HEK293 (cell line): ENCODE data around the gene OBSCN.

Source experiments
- CTCF ChIA-PET: fragments of 350-600 bp; formaldehyde crosslinking; extraction: SDS; loops from one replicate; lab custom pipeline; 2021; ENCODE audit warnings: antibody characterized with exemption; lab: Yijun Ruan, JAX
- POLR2A ChIA-PET: fragments of 300-600 bp; formaldehyde crosslinking; extraction: SDS; loops from one replicate; lab custom pipeline; 2020; ENCODE audit warnings: antibody characterized with exemption, inconsistent platforms; lab: Yijun Ruan, JAX
- H3K27ac ChIP-seq: fragments of 200-500 bp; sonication (Bioruptor generic); 2 replicates; pipeline ENCODE4 v1.5.1; 2014; ENCODE audit warnings: low read depth, low read length, control low read depth, inconsistent platforms; ENCODE audit errors: extremely low read depth
- H3K36me3 ChIP-seq, 2 experiments: fragments of 200-500 bp in 1 of 2; sonication (Bioruptor generic) in 1 of 2; 1 replicate in 1 of 2; 2 replicates in 1 of 2; pipeline ENCODE4 v1.5.1; 2014 to 2017; ENCODE audit warnings: inconsistent platforms in 2 of 2, low read length in 2 of 2; ENCODE audit not compliant: control insufficient read depth in 2 of 2, insufficient read depth in 1 of 2
- H3K4me1 ChIP-seq: fragments of 200-500 bp; sonication (Bioruptor generic); 2 replicates; pipeline ENCODE4 v1.5.1; 2014; ENCODE audit warnings: mild to moderate bottlenecking, low read length, inconsistent platforms; ENCODE audit not compliant: control insufficient read depth, insufficient read depth
- H3K4me3 ChIP-seq: 2 replicates; pipeline ENCODE4 v1.5.1; 2011; ENCODE audit warnings: low read depth, mild to moderate bottlenecking, control low read depth, low read length, moderate library complexity
- H3K9me3 ChIP-seq: fragments of 200-500 bp; sonication (Bioruptor generic); 2 replicates; pipeline ENCODE4 v1.5.1; 2014; ENCODE audit warnings: low read depth, low read length, inconsistent platforms; ENCODE audit not compliant: control insufficient read depth, insufficient read depth
- GLIS1 ChIP-seq: fragments of 450-650 bp; formaldehyde crosslinking; IDR thresholded peaks from 2 replicates; pipeline ENCODE4 v1.5.1; 2016; ENCODE audit warnings: missing biosample characterization, missing genetic modification characterization
- GLIS2 ChIP-seq: fragments of 450-650 bp; formaldehyde crosslinking; IDR thresholded peaks from 2 replicates; pipeline ENCODE4 v1.5.1; 2016; ENCODE audit warnings: missing biosample characterization, missing genetic modification characterization
- SP2 ChIP-seq: fragments of 450-650 bp; formaldehyde crosslinking; IDR thresholded peaks from 2 replicates; pipeline ENCODE4 v1.5.1; 2016; ENCODE audit warnings: missing biosample characterization, missing genetic modification characterization
- ZNF138 ChIP-seq: fragments of 450-650 bp; formaldehyde crosslinking; IDR thresholded peaks from 2 replicates; pipeline ENCODE4 v1.5.1; 2016; ENCODE audit warnings: missing biosample characterization, missing genetic modification characterization, borderline replicate concordance
- TF ChIP-seq, protein P1 (sequence below): fragments of 450-650 bp; formaldehyde crosslinking; IDR thresholded peaks from 2 replicates; pipeline ENCODE4 v1.5.1; 2017; ENCODE audit warnings: missing biosample characterization, missing genetic modification characterization
- TF ChIP-seq, protein P2 (sequence below): fragments of 450-650 bp; formaldehyde crosslinking; IDR thresholded peaks from 2 replicates; pipeline ENCODE4 v1.5.1; 2016; ENCODE audit warnings: missing biosample characterization, missing genetic modification characterization
- TF ChIP-seq, protein P3 (sequence below): fragments of 450-650 bp; formaldehyde crosslinking; optimal IDR thresholded peaks from 2 replicates; pipeline ENCODE3; 2016; ENCODE audit warnings: missing biosample characterization, mild to moderate bottlenecking, missing genetic modification characterization

OBSCN gene

DNA sequence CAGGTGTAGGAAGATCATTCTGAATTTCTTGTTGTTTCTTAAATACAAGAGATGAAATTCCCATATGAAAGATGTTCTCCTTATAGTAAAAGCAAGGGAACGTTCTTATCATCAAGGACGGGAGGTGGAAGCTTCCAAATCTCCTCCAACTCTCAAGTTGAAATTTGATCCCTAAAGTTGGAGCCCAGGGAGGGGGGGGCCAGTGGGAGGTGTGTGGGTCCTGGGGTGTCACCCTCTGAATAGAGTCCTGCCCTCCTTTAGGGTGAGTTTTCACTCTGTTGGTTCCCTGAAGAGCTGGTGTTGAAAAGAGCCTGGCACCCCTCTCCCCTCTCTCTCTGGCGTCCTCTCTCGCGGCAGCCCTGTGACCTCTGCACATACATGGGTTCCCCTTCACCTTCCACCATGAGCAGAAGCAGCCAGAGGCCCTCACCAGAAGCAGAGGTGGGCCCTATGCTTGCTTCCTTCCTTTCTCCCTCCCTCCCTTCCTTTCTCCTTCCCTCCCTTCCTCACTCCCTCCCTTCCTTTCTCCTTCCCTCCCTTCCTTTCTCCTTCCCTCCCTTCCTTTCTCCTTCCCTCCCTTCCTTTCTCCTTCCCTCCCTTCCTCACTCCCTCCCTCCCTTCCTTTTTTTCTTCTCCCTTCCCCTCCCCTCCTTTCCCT, 218.8 kb downstream of the OBSCN start (continued):
- TF ChIP-seq, protein P1, sequence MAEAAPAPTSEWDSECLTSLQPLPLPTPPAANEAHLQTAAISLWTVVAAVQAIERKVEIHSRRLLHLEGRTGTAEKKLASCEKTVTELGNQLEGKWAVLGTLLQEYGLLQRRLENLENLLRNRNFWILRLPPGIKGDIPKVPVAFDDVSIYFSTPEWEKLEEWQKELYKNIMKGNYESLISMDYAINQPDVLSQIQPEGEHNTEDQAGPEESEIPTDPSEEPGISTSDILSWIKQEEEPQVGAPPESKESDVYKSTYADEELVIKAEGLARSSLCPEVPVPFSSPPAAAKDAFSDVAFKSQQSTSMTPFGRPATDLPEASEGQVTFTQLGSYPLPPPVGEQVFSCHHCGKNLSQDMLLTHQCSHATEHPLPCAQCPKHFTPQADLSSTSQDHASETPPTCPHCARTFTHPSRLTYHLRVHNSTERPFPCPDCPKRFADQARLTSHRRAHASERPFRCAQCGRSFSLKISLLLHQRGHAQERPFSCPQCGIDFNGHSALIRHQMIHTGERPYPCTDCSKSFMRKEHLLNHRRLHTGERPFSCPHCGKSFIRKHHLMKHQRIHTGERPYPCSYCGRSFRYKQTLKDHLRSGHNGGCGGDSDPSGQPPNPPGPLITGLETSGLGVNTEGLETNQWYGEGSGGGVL (tag by site-specific recombination), result peak; percentile 47; the same call in 1 of the 2 replicates
- TF ChIP-seq GLIS2 (tag by site-specific recombination), result no peak
- TF ChIP-seq, protein P2, sequence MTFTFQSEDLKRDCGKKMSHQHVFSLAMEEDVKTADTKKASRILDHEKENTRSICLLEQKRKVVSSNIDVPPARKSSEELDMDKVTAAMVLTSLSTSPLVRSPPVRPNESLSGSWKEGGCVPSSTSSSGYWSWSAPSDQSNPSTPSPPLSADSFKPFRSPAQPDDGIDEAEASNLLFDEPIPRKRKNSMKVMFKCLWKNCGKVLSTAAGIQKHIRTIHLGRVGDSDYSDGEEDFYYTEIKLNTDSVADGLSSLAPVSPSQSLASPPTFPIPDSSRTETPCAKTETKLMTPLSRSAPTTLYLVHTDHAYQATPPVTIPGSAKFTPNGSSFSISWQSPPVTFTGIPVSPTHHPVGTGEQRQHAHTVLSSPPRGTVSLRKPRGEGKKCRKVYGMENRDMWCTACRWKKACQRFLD, result no peak
- no peak for TF ChIP-seq SP2
- TF ChIP-seq, protein P3, sequence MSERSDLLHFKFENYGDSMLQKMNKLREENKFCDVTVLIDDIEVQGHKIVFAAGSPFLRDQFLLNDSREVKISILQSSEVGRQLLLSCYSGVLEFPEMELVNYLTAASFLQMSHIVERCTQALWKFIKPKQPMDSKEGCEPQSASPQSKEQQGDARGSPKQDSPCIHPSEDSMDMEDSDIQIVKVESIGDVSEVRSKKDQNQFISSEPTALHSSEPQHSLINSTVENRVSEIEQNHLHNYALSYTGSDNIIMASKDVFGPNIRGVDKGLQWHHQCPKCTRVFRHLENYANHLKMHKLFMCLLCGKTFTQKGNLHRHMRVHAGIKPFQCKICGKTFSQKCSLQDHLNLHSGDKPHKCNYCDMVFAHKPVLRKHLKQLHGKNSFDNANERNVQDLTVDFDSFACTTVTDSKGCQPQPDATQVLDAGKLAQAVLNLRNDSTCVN (tag by site-specific recombination), result no peak

DNA sequence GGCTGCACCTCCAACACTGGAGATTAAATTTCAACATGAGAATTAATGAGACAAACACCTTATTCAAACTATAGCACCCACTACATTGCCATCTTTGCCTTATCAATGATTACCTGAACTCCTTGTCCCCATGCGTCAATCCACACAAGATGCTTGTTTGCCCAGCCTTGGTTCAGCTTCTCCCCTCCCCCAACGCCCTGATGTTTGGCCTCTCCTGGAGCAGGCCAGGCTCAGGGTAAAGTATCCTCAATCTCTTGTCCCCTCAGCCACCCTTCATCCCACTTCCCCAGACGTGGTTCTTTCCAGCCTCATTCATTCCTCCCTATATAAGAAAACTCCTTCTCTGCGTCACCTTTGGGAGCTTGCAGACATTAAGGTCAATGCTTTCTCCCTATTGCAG, 220.6 kb downstream of the OBSCN start:
- H3K36me3 ChIP-seq, result no peaks in the 10 kb centered on the region
- no peak overlapping the region for H3K4me3 ChIP-seq
- H3K27ac ChIP-seq, result no peak overlapping the region
- peak; percentile 26; the same call in 1 of the 2 replicates for TF ChIP-seq GLIS1 (tag by site-specific recombination)
- no peak for TF ChIP-seq ZNF138
- TF ChIP-seq, all 188 proteins: peak for 1
- H3K4me1 ChIP-seq, result peaks cover 6% of the 10 kb centered on the region; the same call in 1 of the 2 replicates
- ChIA-PET POLR2A (no interaction called here), CTCF (no interaction called here)
- H3K9me3 ChIP-seq, result no peaks in the 10 kb centered on the region
